D341Med (cell line): ENCODE measurements around the gene HLX.

Experiments used
- DNase-seq: peaks from one replicate; pipeline ENCODE4 v3.0.0; 2012; ENCODE audit warnings: low spot score

HLX gene

GRCh38 chr1:220879076-220879508 is at the start of gene HLX:
HLX (plus strand) TSS chr1:220879443; CDS start chr1:220879858, 415 bp downstream.
- peak; percentile 97 for DNase-seq

DNA sequence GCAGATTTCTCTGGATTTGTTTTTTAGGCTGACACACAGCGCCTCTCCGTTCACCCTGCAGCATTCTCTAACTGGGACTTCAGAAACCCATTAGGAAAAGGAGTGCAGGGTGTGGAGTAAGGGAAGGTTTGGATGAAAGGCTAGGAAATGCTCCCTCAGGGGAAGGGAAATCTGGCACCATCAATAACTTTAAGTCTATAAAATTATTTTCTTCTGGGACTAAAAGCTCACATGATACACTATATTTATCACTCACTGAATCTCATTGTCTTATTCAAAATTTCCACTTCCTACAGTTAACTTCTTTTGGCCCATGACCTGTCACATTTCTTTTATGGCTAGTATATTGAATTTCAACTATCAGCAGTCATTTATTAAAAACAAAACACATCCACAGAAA is 45.8 kb upstream of the HLX start:
- no peak for DNase-seq

DNA sequence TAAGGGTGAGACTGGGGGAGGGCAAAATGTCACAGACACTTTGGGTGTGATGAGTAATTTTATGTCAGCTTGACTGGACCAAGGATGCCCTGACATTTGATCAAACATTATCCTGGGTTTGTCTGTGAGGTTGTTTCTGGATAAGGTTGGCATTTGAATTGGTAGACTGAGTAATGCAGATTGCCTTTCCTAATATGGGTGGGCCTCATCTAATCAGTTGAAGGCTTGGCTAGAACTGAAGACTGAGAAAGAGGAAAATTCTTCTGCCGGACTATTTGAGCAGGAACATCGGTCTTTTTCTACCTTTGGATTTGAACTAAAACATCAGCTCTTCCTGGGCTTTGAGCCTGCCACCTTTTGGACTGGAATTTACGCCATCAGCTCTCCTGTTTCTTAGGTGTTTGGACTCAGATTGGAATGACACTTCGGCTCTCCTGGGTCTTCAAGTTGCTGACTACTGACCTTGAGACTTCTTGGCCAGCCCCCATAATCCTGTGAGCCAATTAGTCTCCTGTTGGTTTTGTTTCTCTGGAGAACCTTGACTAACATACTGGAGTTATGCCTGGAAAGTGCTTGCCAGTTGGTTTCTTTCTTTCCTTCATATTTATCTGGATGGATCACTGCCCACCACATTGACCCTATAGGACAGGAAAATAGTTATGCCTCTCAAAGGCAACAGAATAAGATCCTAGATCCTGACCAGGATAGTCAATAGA is 44.9 kb upstream of the HLX start:
- DNase-seq = no peak

DNA sequence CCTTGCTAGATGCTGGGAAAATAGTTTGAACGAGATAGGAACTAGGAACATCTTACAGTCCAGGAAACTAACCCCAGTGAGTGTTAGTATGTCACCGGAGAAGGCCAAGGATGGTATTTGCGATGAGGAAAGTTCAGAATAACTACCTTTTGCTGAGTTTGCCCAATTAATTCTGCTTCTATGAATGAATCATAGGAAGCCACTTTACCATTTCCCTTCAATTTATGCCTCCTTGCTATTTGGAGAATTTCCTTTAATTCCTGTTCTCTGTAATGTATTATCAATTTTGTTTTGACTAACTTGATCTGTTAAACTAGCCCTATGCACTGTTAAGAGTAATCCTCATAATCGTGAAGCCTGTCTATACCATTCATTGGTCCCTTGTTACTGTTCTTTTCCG is 40.7 kb upstream of the HLX start:
- no peak for DNase-seq

GRCh38 chr1:220839474-220839873 is 39.8 kb upstream of the HLX start:
- DNase-seq = no peak

- no peak for DNase-seq
These were observed 38.0 kb upstream of the HLX start for GRCh38 chr1:220841293-220841692.

DNA sequence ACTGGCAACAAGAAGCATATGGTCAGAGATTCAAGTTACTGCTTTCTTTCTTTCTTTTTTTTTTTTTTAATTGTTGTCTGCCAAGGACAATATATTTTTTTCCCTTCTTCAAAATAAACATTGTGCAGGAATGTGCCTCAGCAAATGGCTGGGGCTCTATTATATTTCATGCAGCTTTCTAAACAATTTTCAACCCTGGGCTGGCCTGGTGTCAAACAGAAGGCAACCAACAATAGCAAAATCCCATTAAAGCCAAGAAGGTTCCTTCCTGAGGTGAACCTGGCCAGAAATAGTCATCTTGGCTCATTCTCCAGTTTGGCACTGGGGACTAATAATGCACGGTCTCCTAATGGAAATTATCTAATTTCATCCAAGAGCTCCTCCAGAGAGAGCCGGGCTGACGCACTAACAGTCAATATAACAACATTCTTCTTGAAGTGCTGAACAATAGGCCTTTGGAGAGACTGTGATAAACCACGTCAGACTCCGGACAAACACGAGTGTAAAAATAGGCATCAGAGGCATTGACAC is 35.7 kb upstream of the HLX start:
- DNase-seq = no peak

DNA sequence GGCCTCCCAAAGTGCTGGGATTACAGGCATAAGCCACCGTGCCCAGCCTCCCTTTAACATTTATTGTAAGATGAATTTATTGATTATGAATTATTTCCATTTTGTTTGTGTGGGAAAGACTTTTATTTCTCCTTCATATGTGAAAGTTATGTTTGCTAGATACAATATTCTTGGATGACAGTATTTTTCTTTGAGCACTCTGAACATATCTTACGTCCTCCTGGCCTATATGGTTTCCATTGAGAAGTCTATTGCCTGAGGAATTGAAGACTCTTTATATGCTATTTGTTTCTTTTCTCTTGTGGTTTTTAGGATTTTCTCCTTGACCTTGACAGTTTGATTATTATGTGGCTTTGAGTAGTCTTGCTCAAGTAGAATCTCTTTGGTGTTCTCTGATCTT is 26.8 kb upstream of the HLX start:
- no peak for DNase-seq

DNA sequence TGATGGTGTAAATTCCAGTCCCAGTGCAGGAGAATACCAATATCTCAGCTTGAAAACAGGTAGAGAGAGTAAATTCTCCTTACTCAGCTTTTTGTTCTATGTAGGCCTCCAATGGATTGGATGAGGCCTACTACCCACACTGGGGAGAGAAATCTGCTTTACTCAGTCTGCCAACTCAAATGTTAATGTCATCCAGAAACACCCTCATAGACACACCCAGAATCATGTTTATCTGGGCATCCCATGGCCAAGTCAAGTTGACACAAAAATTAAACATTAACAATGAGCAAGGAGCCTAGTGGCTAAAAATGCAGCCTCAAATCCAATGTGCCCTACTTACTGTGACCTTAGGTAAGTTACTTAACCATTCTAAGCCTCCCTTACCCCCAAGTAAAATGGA is 6.9 kb upstream of the HLX start:
- DNase-seq = no peak

DNA sequence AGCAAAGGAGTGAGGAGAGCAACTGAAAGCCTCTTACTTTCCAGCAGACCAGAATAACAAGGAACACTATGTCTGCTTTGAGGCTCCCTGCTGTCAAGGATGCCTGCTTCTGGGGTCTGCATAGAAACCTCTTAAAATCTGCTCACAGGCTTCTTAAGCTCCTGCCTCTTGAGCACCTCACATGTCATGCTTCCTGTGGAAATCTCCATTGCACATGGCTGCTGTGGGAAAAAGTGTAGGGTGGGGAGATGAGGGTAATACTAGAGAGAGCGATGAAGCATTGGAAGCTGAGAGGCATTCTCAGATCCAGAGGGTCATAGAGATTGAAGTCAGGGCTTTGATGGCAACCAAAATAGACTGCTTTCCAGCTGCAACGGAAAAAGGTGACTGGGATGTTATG is 6.2 kb upstream of the HLX start:
- DNase-seq = no peak

- peak; percentile 78 for DNase-seq
These were observed 5.2 kb upstream of the HLX start for GRCh38 chr1:220873868-220874655.

DNA sequence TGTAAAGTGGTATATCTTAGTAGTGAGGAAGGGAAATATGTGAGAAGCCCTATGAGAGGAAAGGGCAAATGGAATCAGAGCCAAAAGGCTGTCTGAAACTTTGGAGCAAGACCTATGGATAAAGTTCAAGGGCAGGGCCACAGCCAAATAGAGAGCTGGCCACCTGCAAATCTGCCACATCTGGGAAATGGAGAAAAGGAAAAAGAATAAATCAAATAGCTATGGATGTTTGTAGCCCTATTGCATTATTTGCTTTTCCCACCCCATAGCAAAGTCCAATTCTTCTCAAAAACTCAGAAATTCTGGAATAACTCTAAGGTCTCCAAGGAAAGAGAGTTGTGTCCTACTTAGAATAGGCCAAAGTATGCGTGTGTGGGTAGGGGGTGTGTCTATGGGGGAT is 4.0 kb upstream of the HLX start:
- DNase-seq = no peak

GRCh38 chr1:220876511-220877376 is 2.5 kb upstream of the HLX start:
- DNase-seq = peak; percentile 63

GRCh38 chr1:220877377-220878095 is 1.7 kb upstream of the HLX start:
- no peak for DNase-seq

DNA sequence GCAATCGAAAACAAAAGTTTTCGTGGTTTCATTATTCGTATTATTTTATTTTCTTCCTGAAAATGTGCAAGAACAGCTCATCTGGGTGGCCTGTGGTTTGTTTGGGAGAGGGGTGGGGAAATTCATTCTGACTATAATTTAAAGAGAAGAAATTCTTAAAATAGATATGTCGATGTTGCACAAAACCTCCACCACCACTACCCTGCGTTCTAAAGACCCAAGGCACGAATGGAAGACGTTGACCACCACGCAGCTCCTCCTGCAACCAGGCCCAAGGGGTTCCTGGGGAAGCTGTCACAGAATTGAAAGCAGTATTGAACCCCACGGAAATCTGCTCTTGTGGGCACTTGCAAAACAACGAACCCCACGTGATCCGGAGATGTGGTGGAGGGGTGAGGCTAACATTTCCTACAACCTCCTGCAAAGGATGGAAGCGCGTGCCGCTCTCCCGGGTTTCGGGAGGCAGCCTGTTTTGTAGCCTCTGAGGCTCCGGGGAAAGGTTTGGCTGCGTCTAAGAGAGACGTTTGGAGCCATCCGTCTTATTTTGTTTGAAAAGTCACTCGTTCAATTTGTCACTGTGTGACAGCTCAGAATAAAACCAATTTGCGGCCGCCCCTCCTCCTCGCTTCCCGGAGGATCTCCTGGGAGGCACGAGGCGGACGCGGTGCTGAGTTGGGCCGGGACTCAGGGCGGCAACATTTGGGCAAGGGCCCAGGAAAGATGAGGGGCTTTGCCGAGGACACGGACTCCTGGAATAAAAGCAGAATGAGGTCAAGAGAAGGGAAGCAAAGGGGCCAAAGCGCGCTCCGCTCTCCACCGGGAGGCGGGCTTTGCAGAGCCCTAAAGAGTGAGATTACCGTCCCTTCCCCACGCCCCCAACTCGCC is 810 bp upstream of the HLX start:
- peak; percentile 44 for DNase-seq

- peak; percentile 80 for DNase-seq
These were observed 492 bp downstream of the HLX start for GRCh38 chr1:220879509-220880361.

- DNase-seq = no peak
These were observed 1.1 kb downstream of the HLX start for GRCh38 chr1:220880362-220880670.

- peak; percentile 53 for DNase-seq
These were observed 1.7 kb downstream of the HLX start for GRCh38 chr1:220880726-220881506.
